Spleen (tissue), 7 donors: Measurements from ENCODE around the gene PARVB.

Experiments
- CTCF ChIP-seq, 11 experiments: fragments of 200-600 bp in 7 of 11; fragments of 450-650 bp in 4 of 11; sonication (generic) in 4 of 11; IDR thresholded peaks in 8 of 11; conservative IDR thresholded peaks in 3 of 11; 1 replicate in 7 of 11; 2 replicates in 4 of 11; pipeline versions ENCODE4 v1.4.0 to v1.8.0; 2016 to 2021; ENCODE audit warnings: antibody characterized with exemption in 11 of 11, inconsistent platforms in 4 of 11, mild to moderate bottlenecking in 1 of 11
- POLR2A ChIP-seq, 3 donors: fragments of 450-650 bp; IDR thresholded peaks; one replicate each; pipeline ENCODE4 v1.5.1; 2017; ENCODE audit warnings: antibody characterized with exemption in 3 of 3, mild to moderate bottlenecking in 1 of 3
- POLR2AphosphoS5 ChIP-seq, 3 donors: sonication (generic); formaldehyde crosslinking; IDR thresholded peaks; one replicate each; pipeline ENCODE4 v1.5.1; 2017; ENCODE audit warnings: antibody characterized with exemption in 3 of 3
- donor health status: DM: no; HTN: no; CAD: no; lungs with moderate emphysema.
- donor health status: DM: no; HTN: no; CAD: no.
- donor health status: DM: no; HTN: no; CAD: no.

- TF ChIP-seq CTCF (IDR thresholded peaks at IDR 0.05 in 8 of 11, conservative IDR thresholded peaks at IDR 0.05 in 3 of 11) (no peak), POLR2AphosphoS5 (IDR thresholded peaks at IDR 0.05) (no peak), POLR2A (IDR thresholded peaks at IDR 0.05) (no peak)
These were observed 5.0 kb downstream of the PARVB start for GRCh38 chr22:44029069-44029468.
